ENCODE measurements around the gene MRPL3.
"Not testable (repeated sequence)": the region's sequence is repeated elsewhere in the genome, so short reads cannot be mapped to it uniquely, and the experiment has no call there.

The MRPL3 gene

GRCh38 chr3:131505421-131505820 is 2.6 kb upstream of the MRPL3 start:
- TF ChIP-seq CTCF (IDR thresholded peaks at IDR 0.05; ENCODE audit: low read depth, low read length, missing control alignments): no peak
- DNase-seq (ENCODE audit: low read depth): no peak

GRCh38 chr3:131503320-131503635 is 507 bp upstream of the MRPL3 start:
- peak overlapping the region; percentile 77 for H3K4me3 ChIP-seq (ENCODE audit: low read depth, low read length)
- TF ChIP-seq CTCF (IDR thresholded peaks at IDR 0.05; ENCODE audit: low read depth, low read length, missing control alignments): no peak
- DNase-seq (ENCODE audit: low read depth): no peak

More at GRCh38 chr3:131505421-131505820, 2.6 kb upstream of the MRPL3 start:
- H3K4me3 ChIP-seq (ENCODE audit: low read depth, low read length): no peak overlapping the region

GRCh38 chr3:131501949-131502348 is 822 bp downstream of the MRPL3 start:
- no peak for TF ChIP-seq CTCF (IDR thresholded peaks at IDR 0.05; ENCODE audit: low read depth, low read length, missing control alignments)
- DNase-seq (ENCODE audit: low read depth): no peak
- H3K4me3 ChIP-seq (ENCODE audit: low read depth, low read length): peak overlapping the region; percentile 77

- no peak overlapping the region for H3K4me3 ChIP-seq (ENCODE audit: low read depth, low read length)
- TF ChIP-seq CTCF (IDR thresholded peaks at IDR 0.05; ENCODE audit: low read depth, low read length, missing control alignments): no peak
- no peak for DNase-seq (ENCODE audit: low read depth)
These were observed 8.1 kb downstream of the MRPL3 start for GRCh38 chr3:131494706-131495105.

- no peak for DNase-seq (ENCODE audit: low read depth)
- no peak overlapping the region for H3K4me3 ChIP-seq (ENCODE audit: low read depth, low read length)
- TF ChIP-seq CTCF (IDR thresholded peaks at IDR 0.05; ENCODE audit: low read depth, low read length, missing control alignments): no peak
These were observed 11.0 kb downstream of the MRPL3 start for GRCh38 chr3:131491775-131492174.

GRCh38 chr3:131491084-131491483 is 11.7 kb downstream of the MRPL3 start:
- TF ChIP-seq CTCF (IDR thresholded peaks at IDR 0.05; ENCODE audit: low read depth, low read length, missing control alignments): no peak
- no peak for DNase-seq (ENCODE audit: low read depth)

GRCh38 chr3:131486545-131486944 is 16.2 kb downstream of the MRPL3 start:
- not testable (repeated sequence) for H3K4me3 ChIP-seq (ENCODE audit: low read depth, low read length); DNase-seq (ENCODE audit: low read depth)

More at GRCh38 chr3:131491084-131491483, 11.7 kb downstream of the MRPL3 start:
- no peak overlapping the region for H3K4me3 ChIP-seq (ENCODE audit: low read depth, low read length)

- DNase-seq (ENCODE audit: low read depth): no peak
- no peak for TF ChIP-seq CTCF (IDR thresholded peaks at IDR 0.05; ENCODE audit: low read depth, low read length, missing control alignments)
- no peak overlapping the region for H3K4me3 ChIP-seq (ENCODE audit: low read depth, low read length)
These were observed 17.7 kb downstream of the MRPL3 start for GRCh38 chr3:131485119-131485518.
